SJCRH30 (cell line): Measurements from ENCODE around the gene NPFF. TPM values are rescaled to one million over a fixed set of nuclear protein-coding genes. Genes with fewer than 3 reads are reported as not detected.
A peak's percentile ranks its signal among the peaks of the same experiment; 100 is the strongest.

Experiments
- DNase-seq, 2 experiments: peaks; one replicate each; pipeline ENCODE4 v3.0.0-alpha.2; 2015 to 2020
- H3K27ac ChIP-seq: fragments of 250-450 bp; sonication (Bioruptor Pico); 2 replicates; pipeline ENCODE4 v1.5.1; 2020; ENCODE audit warnings: mild to moderate bottlenecking, moderate library complexity
- H3K27me3 ChIP-seq: fragments of 250-450 bp; sonication (Bioruptor Pico); 2 replicates; pipeline ENCODE4 v1.5.1; 2020; ENCODE audit warnings: mild to moderate bottlenecking, moderate library complexity
- H3K36me3 ChIP-seq: fragments of 250-450 bp; sonication (Bioruptor Pico); 2 replicates; pipeline ENCODE4 v1.5.1; 2020; ENCODE audit warnings: mild to moderate bottlenecking, moderate library complexity
- H3K4me1 ChIP-seq: fragments of 250-450 bp; sonication (Bioruptor Pico); 2 replicates; pipeline ENCODE4 v1.5.1; 2020; ENCODE audit warnings: mild to moderate bottlenecking, moderate library complexity
- H3K4me3 ChIP-seq: fragments of 250-450 bp; sonication (Bioruptor Pico); 2 replicates; pipeline ENCODE4 v1.5.1; 2020; ENCODE audit warnings: mild to moderate bottlenecking, moderate library complexity
- H3K9me3 ChIP-seq: fragments of 250-450 bp; sonication (Bioruptor Pico); replicated peaks from 2 replicates; pipeline ENCODE4 v1.5.1; 2020; ENCODE audit warnings: mild to moderate bottlenecking, moderate library complexity
- total RNA-seq: library from RNA; depleted of rRNA; stranded (reverse); fragments of >200 nt; shearing (Covaris generic); gene quantifications from 2 replicates; pipeline ENCODE4 v1.2.3, GENCODE V29; 2014

Gene NPFF
- total RNA-seq, 1 experiment from 2014 or later, result 0.43 TPM

DNA sequence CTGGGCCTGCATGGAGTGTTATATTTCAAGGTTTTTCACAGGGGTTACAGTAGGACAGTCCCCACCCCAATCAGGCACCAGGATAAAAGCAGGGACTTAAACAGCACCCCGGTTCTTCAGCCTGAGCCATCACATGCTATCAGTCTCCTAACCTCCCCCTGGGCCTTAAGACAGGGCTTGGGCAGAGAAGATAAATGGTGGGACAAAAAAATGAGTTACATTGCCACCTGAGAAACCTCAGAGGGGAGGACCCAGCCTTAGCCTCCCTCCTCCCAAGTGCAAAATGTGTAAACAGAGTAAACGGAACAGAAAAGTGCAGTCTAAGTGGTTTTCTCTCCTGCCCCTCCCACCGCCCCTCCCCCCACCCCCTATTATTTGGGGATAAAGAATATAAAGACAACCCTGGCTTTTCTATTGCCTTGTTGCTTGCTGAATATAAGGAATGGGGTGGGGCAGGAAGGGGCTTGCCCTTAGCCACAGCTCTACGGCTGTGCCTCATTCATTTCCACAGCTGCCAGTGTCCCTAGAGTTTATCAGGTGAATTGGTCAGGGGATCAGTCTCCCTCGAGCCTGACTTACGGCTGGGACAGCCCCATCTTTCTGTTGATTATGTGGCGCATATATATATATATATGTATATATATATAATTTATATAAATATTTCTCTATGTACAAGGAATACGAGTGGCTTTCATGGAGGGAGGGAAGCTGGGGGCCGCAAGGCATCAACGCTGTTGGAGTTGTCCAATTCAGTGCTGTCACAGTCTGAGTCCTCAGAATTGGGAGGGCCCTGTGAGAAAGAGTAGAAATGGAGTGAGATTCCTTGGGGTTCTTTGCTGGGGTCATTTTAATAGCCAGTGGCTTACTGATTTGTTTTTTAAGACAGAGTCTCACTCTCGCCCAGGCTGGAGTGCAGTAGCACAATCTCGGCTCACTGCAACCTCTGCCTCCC is 26.5 kb downstream of the NPFF start:
- DNase-seq, result no peak
- Histone ChIP-seq H3K36me3 (peaks cover 80% of the 10 kb centered on the region), H3K4me1 (no peaks in the 10 kb centered on the region), H3K4me3 (no peak overlapping the region), H3K27me3 (no peaks in the 10 kb centered on the region), H3K9me3 (no peaks in the 10 kb centered on the region), H3K27ac (no peak overlapping the region)

DNA sequence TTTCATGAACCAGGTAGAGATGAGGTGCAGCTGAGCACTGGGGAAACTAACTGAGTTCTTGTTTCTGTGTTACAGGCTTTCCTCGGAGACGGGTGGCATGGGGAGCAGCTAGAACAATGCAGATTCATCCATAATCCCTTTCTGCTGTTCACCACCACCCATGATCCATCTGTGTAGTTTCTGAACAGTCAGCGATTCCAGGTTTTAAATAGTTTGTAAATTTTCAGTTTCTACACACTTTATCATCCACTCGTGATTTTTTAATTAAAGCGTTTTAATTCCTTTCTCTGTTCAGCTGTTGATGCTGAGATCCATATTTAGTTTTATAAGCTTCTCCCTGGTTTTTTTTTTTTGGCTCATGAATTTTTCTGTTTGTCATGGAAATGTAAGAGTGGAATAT is 28.0 kb downstream of the NPFF start:
- H3K27ac ChIP-seq, result no peak overlapping the region
- H3K9me3 ChIP-seq, result no peaks in the 10 kb centered on the region
- no peaks in the 10 kb centered on the region for H3K27me3 ChIP-seq
- peaks cover 91% of the 10 kb centered on the region for H3K36me3 ChIP-seq
- DNase-seq, result no peak
- no peaks in the 10 kb centered on the region for H3K4me1 ChIP-seq
- no peak overlapping the region for H3K4me3 ChIP-seq

DNA sequence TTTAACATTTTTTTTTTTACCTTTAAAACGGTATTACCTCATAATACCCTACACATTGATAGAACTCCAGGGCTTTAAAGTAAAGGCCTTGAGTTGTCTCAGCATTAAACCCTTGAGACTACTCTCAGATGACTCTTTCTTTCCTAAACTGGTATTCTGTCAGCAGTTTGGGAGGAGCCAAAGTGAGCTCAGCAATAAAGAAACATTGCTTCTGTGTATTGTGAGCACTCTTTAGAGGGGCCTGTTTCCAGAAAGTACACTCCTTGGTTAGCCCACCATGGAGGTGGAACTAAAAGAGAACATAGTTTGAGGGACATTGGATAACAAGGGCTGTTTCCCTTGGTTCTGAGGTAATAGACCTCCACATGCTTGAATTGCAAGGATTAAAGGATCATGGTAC is 28.4 kb downstream of the NPFF start:
- Histone ChIP-seq H3K4me3 (no peak overlapping the region), H3K4me1 (no peaks in the 10 kb centered on the region), H3K27ac (no peak overlapping the region), H3K9me3 (no peaks in the 10 kb centered on the region), H3K27me3 (no peaks in the 10 kb centered on the region), H3K36me3 (peaks cover 92% of the 10 kb centered on the region)
- DNase-seq, result no peak

DNA sequence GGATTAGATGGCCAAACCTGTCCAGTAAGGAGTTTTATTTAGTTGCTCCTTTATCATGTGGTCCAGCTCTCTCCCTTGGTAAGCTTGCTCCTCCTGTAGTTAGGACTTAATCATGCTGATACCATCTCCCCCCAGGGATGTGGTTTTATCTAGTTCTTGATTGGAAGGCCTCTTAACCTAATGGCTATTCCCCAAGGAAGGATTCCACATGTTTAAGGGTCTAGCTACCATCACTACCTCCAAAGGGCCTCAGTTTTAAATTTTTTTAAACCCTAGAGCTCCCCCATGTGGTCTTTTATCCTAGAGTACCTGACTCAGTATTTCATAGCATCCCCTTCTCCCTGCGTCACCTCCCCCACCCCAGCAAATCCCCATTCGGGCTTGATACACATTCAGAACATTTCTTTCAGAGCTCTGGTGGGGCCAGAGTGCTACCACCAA is 30.5 kb downstream of the NPFF start:
- H3K36me3 ChIP-seq, result peaks cover 97% of the 10 kb centered on the region

DNA sequence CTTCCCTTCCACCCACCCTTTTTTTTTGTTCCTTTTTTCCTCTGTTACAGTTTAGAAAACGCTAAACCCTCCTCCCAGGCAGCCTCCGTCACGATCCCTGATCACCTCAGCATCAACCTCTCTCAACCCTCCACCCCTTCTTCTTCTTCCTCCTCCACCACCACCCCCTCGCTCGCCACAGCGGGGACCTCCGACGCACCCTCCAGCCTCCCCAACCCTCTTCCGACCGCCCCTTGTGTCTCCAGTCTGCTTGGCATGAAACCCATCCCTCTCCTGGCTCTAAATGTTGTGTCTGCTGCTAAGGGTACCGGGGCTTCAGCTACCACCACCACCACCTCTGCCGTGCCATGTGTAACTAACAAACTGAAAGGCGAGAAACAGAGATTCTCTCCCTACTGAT is 32.5 kb downstream of the NPFF start:
- Histone ChIP-seq H3K27ac (no peak overlapping the region), H3K4me3 (no peak overlapping the region), H3K4me1 (peaks cover 7% of the 10 kb centered on the region; the same call in 1 of the 2 replicates), H3K27me3 (no peaks in the 10 kb centered on the region), H3K9me3 (no peaks in the 10 kb centered on the region), H3K36me3 (peaks cover 96% of the 10 kb centered on the region)
- DNase-seq, result no peak

More for the DNA sequence above, 30.5 kb downstream of the NPFF start:
- Histone ChIP-seq H3K27me3 (no peaks in the 10 kb centered on the region), H3K9me3 (no peaks in the 10 kb centered on the region), H3K27ac (no peak overlapping the region), H3K4me3 (no peak overlapping the region), H3K4me1 (peaks cover 7% of the 10 kb centered on the region; the same call in 1 of the 2 replicates)
- peak in 1 of 2 experiments; percentile 48 for DNase-seq

DNA sequence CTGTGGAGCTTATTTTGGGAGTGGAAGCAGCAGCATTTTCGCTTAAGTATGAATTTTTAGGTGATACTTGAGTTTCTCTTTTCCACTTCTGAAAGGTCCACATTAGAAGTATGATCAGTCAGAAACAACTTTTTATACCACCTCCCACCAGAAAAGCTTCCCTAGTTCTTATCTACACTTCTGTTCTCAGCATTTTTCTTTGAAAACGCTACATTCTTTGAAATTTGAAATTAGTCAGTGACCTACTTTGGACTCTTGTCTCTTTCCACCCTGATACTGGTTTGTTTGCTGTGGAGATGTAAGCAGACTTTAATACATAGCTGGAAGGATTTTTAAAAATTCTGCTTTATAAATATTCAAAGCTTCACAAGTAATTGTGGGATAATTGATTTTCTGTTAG is 33.2 kb downstream of the NPFF start:
- H3K9me3 ChIP-seq, result no peaks in the 10 kb centered on the region
- H3K27me3 ChIP-seq, result no peaks in the 10 kb centered on the region
- no peak overlapping the region for H3K4me3 ChIP-seq
- no peak overlapping the region for H3K27ac ChIP-seq
- no peak for DNase-seq
- H3K4me1 ChIP-seq, result peaks cover 7% of the 10 kb centered on the region; the same call in 1 of the 2 replicates
- peaks cover 98% of the 10 kb centered on the region for H3K36me3 ChIP-seq

DNA sequence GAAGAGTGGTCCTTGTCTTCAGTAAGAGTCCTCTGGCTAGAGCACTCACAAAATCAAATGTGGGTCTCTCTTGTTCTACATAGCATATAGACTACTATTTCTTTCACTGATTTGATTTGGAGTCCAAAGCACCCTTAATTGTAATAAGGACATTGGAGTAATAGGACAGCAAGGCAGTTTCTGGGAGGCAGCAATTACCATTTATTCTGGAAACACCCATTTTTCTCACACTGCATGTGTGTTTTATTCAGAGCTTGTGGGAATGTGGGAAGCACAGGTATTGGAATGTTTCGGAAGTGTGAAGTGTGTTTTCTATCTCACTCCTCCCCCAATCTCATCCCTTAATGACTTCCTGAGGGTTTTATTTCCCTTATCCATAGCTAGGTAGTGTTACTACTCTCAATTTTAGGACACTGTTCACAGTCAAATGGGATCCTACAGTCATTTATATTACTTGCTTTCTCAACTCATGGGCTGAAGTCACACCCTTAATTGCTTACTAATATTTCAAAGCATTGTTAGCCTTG is 35.2 kb downstream of the NPFF start:
- Histone ChIP-seq H3K4me1 (peaks cover 7% of the 10 kb centered on the region; the same call in 1 of the 2 replicates), H3K9me3 (no peaks in the 10 kb centered on the region), H3K4me3 (no peak overlapping the region), H3K27me3 (no peaks in the 10 kb centered on the region), H3K36me3 (peaks cover 98% of the 10 kb centered on the region), H3K27ac (no peak overlapping the region)
- no peak for DNase-seq

DNA sequence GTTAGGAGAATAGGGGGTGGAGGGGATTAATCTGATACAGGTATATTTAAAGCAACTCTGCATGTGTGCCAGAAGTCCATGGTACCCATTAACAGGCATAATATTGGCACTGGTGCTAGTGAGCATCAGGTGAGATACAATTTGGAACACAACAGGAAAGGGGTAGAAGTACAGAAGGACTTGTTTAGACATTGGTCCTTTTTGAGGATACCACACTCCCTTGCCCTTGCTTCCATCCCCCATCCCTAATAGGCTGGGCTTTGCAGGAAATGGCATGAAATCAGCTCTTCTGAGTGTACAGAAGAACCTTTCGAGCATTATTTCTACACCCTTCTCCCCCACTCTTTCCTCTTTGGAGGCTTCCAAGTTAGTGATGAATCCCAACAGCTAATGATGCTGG is 39.0 kb downstream of the NPFF start:
- H3K27ac ChIP-seq, result no peak overlapping the region
- no peak overlapping the region for H3K4me3 ChIP-seq
- H3K36me3 ChIP-seq, result peaks cover 96% of the 10 kb centered on the region
- no peaks in the 10 kb centered on the region for H3K27me3 ChIP-seq
- no peaks in the 10 kb centered on the region for H3K9me3 ChIP-seq
- peaks cover 7% of the 10 kb centered on the region; the same call in 1 of the 2 replicates for H3K4me1 ChIP-seq
- DNase-seq, result no peak

DNA sequence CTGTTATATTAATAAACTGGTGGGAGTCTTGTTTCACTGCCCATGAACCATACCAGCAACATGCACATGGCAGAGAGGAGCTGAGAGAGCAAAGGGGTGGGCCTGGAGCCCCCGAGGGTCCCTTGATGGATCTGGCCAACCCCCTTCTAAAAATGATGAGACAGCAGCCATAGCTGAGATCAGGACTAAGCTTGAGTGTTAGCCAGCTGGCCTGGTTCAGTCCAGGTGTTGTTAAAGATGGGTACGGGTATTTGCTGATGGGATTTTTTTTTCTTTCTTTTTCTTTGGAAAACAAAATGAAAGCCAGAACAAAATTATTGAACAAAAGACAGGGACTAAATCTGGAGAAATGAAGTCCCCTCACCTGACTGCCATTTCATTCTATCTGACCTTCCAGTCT is 39.4 kb downstream of the NPFF start:
- Histone ChIP-seq H3K4me1 (peaks cover 7% of the 10 kb centered on the region; the same call in 1 of the 2 replicates), H3K9me3 (no peaks in the 10 kb centered on the region), H3K27me3 (no peaks in the 10 kb centered on the region), H3K27ac (no peak overlapping the region), H3K4me3 (no peak overlapping the region), H3K36me3 (peaks cover 96% of the 10 kb centered on the region)
- DNase-seq, result no peak

DNA sequence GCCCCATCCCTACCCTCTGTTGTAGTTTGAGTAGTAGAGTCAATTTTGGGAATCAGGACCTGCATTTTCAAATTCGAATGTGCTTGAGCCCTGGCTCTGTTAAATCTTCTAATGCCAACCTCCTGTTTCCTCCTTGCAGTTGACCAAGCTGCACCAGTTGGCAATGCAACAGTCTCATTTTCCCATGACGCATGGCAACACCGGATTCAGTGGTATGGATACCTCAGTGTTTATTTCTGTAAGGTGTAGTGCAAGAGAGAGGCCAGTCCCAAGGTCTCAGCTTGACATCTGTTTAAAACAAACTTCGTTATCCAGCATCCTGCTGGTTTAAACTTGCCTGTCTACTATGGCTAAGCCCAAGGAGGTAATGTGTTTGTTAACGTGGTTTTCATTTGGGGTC is 40.2 kb downstream of the NPFF start:
- Histone ChIP-seq H3K4me3 (no peak overlapping the region), H3K4me1 (0 out of 2 replicates have a peak, but pooled peaks cover under 1% of the 10 kb centered on the region), H3K36me3 (peaks cover 96% of the 10 kb centered on the region), H3K27me3 (no peaks in the 10 kb centered on the region), H3K27ac (no peak overlapping the region), H3K9me3 (no peaks in the 10 kb centered on the region)
- no peak for DNase-seq

DNA sequence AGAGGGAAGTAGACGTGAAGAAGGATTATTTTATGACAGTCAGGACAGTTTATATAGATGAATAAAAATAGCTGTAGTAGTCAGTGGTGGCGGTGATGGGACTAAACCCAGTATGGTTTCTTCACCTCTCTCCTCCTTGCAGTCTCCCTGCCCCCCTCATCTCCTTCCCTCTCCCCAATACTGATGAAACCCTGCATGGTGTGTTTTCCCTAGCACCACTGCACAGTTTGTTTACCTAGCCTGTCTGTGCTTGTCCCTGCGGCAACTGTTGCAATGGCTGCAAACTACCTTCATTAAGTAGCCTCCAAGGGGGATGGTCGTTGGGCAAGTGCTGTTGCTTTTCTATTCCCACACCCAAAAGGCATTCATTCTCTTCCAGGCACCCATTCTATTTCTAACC is 40.6 kb downstream of the NPFF start:
- Histone ChIP-seq H3K4me3 (no peak overlapping the region), H3K9me3 (no peaks in the 10 kb centered on the region), H3K4me1 (no peaks in the 10 kb centered on the region), H3K36me3 (peaks cover 96% of the 10 kb centered on the region), H3K27ac (no peak overlapping the region), H3K27me3 (no peaks in the 10 kb centered on the region)
- no peak for DNase-seq

DNA sequence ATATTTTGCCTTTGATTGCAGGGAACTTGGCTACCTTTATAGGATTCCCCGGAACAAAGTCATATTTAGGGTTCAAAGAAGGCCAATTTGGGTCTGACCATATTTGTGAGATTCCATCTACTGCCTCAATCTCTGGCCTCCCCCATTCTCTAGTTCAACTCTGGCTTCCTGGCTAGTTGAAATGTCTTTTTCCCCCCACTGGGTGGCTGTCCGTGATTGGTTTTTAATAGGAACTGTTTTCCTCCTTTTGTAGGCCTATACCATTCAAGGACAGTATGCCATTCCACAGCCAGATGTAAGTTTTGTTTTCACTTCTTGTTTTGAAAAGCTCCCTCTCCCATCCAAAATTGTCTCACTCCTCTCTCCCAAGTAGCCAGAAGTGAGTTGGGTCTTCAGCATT is 41.6 kb downstream of the NPFF start:
- no peaks in the 10 kb centered on the region for H3K9me3 ChIP-seq
- H3K27ac ChIP-seq, result no peak overlapping the region
- H3K27me3 ChIP-seq, result no peaks in the 10 kb centered on the region
- no peak overlapping the region for H3K4me3 ChIP-seq
- no peaks in the 10 kb centered on the region for H3K4me1 ChIP-seq
- peaks cover 98% of the 10 kb centered on the region for H3K36me3 ChIP-seq
- DNase-seq, result no peak

DNA sequence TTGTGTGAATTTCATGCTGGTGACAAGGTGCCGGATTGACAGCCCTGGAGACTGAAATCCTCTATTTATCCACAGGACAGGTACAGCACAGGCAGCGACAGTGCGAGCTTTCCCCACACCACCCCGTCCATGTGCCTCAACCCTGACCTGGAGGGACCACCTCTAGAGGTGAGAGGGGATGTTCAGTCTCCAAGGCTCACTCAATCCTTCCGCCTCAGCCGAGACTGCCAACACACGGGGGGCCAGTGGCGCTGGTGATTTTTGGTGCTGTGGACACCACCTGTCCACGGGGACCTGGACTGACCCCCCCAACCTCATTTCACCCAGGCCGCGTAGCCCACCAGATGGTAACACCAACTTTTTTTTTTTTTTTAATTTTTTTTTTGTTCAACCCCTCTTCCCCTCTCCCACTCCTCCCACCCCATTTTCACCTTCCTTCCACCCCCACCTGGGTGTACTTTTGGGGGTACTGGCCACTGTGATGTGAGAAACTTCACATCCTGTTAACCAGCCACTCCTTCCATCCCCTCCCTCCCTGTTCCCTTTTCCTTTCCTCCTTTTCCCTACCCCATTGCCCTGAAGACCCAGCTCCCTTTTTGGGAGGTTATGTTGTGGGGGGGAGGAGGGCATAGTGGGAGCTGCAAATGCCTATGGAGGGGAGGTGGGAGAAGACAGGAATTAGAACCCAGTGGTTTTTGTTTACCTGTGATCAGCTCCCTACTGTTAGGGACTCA is 42.4 kb downstream of the NPFF start:
- H3K9me3 ChIP-seq, result no peaks in the 10 kb centered on the region
- no peak overlapping the region for H3K4me3 ChIP-seq
- no peak overlapping the region for H3K27ac ChIP-seq
- no peaks in the 10 kb centered on the region for H3K4me1 ChIP-seq
- DNase-seq, result no peak
- no peaks in the 10 kb centered on the region for H3K27me3 ChIP-seq
- H3K36me3 ChIP-seq, result peaks cover 98% of the 10 kb centered on the region

DNA sequence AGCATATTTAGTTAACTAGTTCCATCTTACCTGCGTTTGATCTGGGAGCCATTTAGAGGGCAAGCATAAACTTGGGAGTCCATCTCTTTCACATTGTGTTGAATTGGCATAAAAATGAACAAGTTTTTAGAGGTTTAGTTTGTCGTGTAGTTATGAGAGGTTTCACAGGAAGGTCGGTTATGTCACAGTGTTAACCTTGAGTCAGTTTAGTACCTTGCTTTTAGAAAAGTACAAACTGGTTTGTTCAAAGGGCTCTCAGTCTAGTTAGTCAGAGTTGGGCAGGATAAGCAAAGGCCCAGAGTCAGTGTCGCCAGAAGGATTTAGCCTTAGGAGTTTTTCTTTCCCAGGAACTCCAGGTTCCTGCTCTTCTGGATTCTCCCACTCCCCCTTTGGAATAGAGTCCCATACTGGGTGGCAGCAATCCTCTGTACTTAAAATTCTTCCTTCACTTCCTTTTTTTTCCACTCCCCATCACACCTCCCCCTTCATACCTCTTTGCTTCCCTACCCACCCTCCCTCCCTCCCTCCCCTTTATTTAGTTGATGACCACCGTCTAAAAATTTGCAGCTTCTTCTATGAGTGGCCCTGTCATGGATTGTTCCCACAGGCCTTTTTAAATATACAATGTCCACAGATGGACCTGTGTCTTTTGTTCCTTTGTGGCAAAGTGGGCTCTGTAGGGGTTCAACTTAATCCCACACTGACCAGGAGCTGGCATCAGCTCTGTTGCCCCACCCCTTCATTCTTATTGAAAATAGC is 43.3 kb downstream of the NPFF start:
- Histone ChIP-seq H3K4me1 (no peaks in the 10 kb centered on the region), H3K9me3 (no peaks in the 10 kb centered on the region), H3K27ac (no peak overlapping the region), H3K36me3 (peaks cover 98% of the 10 kb centered on the region), H3K4me3 (no peak overlapping the region), H3K27me3 (no peaks in the 10 kb centered on the region)
- DNase-seq, result no peak
